Fibroblast of peridontal ligament (primary cell): ENCODE measurements around the gene METAP2.
"Not testable (repeated sequence)": the region's sequence is repeated elsewhere in the genome, so short reads cannot be mapped to it uniquely, and the experiment has no call there.

Experiments
- DNase-seq: peaks from one replicate; pipeline ENCODE4 v3.0.0-alpha.2; 2010; ENCODE audit errors: extremely low read depth

METAP2 gene

DNA sequence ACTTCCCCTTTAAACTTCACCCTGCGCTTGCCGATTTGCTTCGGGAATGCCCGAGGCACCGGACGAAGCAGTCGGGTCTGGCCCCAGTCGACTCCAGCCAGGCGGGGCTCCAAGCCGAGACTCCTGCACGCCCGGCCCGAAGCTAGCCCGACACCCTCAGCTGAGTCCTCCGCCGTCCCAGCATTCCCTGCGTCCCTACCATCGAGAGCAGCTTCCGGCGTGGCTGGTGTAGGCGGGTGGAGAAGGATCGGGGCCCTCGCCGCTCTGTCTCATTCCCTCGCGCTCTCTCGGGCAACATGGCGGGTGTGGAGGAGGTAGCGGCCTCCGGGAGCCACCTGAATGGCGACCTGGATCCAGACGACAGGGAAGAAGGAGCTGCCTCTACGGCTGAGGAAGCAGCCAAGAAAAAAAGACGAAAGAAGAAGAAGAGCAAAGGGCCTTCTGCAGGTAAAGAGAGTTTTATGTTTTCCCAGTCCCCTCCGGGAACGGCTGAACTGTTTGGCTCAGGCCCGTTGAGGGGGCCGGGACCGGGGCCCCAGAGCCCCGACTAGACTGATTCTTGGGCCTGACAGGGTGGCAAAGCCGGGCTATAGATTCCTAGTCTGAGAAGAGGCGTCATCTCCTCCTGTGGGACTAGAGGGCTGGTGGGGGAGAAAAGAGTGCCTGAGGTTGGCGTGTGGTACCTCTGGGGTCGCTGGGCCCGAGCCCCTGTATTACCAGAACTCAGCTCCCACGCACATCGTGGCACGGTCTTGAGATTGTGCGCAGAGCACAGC is at the start of gene METAP2:
Gene METAP2, plus strand, starts transcription at position 269 of the 776 bp plus-strand sequence. Its CDS starts 28 bp downstream, at position 297.
- peak; percentile 93 for DNase-seq

DNA sequence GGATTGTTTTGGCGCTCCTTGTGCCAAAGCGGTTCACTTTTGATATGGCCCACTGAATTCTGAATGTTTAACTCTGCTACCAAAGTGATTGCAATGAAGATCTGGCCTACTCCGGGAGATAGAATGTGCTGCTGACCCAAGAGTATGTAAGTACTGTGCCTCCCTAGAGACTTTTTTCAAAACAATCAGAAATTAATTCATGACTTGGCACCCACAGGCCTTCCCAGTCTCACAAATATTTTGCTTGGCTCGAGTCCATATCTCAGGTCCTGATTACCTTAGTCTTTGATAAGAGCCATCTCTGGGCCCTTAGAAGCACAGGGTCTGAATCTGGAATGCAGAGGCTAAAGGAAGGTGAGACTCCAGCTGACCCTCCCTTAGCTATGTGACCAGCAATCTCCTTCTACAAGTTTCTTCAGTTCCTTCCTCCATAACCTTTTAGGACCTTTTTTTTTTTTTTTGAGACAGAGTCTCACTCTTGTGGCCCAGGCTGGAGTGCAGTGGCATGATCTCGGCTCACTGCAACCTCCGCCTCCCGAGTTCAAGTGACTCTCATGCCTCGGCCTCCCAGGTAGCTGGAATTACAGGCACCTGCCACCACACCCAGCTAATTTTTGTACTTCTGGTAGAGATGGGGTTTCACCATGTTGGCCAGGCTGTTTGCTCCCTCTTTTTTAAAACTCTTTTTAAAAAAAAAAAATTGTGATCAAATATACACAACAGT is 49.5 kb upstream of the METAP2 start:
- no peak for DNase-seq

DNA sequence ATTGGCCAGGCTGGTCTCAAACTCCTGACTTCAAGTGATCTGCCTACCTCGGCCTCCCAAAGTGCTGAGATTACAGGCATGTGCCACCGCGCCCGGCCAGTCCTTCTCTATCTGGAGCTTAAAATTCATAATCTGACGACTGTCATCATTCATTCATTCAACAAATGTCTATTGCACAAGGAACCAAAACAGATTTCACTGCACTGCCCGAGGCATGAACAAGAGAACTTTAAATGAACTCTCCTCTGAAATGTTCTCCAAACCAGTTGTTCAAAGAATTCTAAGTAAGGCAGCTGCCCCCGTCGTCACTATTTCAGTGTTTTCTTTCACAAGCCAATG is 44.8 kb upstream of the METAP2 start:
- no peak for DNase-seq

DNA sequence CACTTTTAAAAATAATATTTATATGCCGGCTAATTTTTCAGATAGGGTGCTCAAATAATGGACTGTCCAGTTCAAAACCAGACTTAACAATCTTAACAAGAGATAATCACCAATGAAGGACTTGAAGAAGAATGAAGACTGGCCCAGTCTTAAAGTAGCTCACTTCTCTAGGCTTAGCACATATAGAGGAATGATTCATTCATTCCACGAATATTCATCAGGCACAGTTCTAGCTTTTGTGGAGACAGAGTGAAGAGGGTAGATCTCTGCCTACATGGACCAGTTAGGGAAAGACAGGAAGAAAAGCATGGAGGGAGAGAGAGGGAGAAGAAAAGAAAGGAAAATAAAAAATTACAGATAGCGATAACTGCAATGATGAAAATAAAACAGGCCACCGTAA is 42.8 kb upstream of the METAP2 start:
- DNase-seq, result no peak

DNA sequence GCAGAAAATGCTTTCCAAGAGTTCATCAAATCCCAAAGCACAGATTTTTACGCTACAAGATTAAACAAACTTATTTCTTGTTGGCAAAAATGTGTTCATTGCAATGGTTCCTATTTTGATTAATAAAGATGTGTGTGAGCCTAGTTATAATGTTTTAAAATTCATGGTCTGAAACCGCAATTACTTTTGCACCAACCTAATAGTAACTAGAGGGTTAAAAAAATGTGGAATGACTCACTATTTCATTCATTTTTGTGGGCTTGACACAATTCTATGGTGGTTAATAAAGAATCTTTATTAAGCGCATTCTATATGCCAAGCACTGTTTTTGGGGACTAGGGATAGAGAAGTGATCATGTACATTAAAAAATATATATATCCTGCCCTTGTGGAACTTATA is 38.6 kb upstream of the METAP2 start:
- no peak for DNase-seq

DNA sequence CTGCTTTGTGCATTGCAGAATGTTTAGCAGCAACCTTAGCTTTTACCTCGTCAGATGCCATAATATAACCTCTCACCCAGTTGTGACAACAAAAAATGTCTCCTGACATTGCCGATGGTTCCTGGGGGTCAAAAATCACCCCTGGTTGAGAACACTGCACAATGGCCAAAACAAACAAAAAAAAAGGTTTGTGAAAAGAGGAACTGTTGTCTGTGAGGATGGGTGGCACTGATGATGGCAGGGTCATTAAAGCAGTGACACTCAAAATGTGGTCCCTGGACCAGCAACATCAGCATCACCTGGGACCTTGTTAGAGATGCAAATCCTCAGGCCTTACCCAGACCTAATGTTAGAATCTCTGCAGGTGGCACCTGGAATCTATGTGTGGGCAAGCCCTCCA is 36.4 kb upstream of the METAP2 start:
- DNase-seq, result no peak

DNA sequence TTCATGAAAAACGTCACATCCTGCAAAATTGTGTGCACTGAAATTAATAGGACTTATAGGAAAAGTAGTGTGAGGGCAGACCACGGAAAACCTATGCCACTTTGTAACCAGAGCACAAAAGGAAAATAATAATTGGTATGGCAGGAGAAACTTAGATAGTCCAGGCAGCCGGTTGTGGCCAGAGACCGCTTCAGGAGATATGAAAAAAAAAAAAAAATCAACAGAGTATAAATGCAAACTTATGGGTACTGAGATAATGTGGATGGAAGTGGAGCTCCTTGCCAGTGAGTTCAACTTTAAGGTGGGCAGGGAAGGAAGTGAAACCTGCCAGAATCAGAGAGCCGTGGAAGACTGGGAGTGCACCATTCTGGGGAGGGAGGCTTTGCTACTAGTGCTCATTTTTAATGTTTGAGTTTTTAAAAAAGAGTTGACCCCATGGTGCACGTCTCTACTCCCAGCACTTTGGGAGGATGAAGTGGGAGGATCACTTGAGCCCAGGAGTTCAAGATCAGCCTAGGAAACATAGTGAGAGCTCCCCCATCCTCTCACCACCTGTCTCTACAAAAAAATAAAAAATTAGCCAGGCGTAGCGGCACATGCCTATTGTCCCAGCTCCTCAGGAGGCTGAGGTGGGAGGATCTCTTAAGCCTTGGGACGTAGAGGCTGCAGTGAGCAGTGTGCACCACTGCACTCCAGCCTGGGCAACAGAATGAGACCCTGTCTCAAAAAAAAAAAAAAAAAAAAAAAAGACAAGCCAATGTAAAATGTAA is 34.3 kb upstream of the METAP2 start:
- no peak for DNase-seq

DNA sequence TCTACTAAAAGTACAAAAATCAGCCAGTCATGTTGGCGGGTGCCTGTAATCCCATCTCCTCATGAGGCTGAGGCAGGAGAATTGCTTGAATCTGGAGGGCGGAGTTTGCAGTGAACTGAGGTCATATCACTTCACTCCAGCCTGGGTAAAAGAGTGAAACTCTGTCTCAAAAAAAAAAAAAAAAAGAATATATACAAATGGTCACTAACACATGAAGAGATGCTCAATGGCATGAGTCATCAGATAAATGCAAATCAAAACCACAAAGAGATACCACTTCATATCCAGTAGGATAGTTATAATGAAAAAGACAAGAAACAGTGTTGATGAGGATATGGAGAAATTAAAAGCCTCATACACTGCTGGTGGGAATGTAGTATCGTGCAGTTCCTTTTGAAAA is 33.6 kb upstream of the METAP2 start:
- peak; percentile 84 for DNase-seq

DNA sequence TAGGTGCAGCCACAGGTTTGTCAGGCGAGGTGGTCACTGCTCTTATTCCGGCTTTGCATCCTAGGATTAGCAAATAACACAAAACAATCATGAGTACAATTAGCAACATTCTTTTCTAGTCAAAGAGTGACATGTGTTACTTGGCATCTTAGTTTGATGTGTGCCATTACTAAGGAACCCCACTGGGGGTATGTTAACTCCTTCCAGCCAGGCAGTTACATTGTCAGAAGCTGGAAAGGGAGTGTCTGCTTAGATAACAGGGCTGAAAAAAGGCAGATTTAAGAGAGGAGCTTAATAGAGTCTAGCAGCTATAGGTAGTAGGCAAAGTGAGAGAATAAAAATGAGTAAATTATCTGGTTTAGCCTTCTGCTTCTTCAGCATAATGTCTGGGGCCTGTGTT is 30.5 kb upstream of the METAP2 start:
- DNase-seq, result no peak

DNA sequence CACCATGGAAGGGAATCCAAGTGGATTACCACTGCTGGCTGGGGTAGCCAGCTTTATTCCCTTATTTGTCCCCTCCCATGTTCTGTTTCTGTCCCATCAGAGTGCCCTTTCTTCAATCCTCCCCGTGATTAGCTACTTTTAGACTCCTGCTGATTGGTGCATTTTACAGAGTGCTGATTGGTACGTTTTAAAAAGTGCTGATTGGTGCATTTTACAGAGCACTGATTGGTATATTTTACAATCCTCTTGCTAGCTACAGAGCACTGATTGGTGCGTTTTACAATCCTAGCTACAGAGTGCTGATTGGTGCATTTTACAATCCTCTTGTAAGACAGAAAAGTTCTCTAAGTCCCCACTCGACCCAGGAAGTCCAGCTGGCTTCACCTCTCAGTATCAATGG is 28.9 kb upstream of the METAP2 start:
- not testable (repeated sequence) for DNase-seq

DNA sequence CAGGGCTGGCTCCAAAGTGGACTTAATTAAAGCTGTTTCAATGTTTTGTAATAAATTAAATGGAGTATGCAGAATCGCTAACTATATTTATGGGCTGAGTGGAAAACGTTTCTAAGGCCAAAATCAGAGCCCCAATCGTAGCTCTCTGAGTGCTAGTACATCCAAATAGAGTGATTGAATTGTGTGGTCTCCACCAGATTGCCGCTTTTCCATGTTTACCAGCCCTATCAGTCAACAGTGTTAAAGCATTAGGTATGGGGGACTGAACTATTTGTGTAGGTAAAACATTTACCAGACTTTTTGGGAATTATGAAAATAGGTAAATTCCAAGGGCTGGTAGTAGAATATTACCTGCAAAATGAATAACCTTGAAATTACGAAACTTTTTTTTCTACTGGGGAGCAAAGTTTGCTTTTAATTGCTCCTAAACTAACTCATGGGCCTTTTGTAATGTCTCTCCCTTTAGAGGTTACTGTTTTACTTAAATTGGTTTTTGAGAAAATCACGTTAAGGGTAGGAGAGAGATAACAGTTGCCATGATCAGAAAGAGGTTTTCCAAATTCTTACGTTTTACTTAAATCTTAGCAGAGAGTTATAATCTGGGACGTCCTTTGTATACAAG is 28.0 kb upstream of the METAP2 start:
- DNase-seq, result no peak

DNA sequence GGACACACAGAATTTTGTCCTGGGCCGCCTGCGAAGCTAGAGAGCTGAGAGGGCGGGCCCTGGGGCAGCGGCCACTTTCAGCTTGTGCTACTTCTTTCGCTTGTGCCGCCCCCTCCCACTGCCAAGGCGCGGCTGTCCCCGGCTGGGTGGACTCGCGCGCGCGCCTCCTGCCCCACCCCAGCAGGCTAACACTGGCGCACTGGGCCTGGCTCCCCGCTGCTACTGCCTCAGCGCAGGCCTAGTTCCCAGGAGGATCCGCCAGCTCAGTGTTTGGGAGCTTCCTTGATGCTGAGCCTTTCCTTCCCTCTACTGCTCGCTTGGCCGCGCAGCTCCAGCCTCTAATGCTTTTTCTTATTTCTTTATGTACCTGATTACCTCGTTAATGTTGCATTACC is 27.4 kb upstream of the METAP2 start:
- no peak for DNase-seq

DNA sequence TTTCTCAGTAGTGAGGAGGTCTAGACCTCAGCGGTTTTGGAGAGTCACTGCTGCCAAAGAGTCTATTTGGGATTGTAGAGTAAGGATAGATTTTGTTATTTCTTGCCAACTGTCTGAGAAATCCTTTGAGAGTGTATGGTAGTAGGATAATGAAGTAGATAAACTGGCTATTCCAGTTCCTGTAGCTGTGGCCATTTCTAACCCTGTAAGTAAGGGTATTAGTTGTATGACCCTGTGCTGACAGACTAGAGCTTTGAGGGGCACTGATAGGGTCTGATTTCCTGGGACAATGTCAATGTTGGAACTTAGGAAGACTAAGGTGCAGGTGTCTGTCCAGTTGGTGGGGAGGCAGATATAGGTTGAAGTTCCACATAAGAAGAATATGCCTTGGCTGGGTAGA is 24.3 kb upstream of the METAP2 start:
- DNase-seq, result not testable (repeated sequence)

DNA sequence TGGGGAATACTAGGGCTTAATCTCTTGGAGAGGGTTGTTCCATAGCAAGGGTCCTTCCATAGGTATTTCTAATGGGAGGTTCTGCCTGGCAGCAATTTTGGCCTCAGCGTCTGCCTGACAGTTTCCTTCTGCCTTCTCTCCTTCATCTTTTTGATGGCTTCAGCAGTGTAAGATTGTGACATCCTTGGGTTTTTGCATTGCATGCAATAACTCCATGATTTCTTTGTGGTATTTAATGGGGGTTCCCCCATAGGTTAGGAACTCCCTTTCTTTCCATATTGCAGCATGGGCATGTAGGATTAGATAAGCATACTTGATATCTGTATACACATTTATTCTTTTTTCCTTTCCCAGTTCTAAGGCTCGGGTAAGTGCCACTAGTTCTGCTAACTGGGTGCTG is 21.5 kb upstream of the METAP2 start:
- not testable (repeated sequence) for DNase-seq

DNA sequence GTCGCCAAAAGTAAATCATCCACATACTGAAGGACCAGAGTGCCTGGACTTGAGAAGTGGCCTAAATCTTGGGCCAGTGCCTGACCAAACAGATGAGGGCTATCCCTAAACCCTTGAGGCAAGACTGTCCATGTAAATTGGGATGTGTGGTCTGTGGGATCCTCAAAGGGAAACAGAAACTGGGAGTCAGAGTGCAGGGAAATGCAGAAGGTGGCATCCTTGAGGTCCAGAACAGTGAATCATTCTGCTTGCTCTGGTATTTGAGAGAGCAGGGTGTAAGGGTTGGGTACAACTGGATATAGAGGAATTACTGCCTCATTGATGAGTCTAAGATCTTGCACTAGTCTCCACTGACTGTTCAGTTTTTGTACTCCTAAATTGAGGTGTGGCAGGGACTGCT is 20.1 kb upstream of the METAP2 start:
- DNase-seq, result peak; percentile 43

DNA sequence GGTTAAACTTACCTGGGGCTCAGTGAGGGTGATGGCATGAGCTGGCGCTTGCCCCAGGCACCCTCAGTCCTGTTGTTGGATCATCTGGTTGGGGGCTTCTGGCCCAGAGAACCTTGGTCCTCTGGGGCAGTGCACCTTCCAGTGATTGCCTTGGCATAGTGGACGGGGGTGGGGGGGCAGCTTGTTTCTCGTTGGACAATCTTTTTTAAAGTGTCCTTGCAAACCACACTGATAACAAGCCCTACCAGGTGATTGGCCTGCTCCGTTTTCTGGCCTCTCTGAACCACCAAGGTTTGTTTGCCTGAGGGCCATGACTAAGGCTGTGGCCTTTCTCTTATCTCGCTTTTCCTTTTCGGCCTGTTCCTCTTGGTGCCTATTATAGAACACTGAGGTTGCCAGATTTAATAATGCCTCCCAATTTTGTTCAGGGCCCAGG is 19.2 kb upstream of the METAP2 start:
- not testable (repeated sequence) for DNase-seq

DNA sequence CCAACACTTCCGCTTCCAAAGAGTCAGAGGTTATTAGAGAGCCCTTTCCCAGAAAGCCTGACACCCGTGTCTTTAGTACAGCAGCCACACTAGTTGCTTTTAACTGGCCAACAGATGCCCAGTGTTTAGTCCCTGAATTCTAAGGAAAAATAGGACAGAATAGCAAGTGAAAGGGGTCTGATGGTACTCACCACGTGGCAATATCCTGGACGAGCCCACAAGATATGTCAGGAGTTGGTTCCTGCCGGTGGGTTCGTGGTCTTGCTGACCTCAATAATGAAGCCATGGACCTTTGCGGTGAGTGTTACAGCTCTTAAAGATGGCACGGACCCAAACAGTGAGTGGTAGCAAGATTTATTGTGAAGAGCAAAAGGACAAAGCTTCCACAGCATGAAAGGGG is 16.3 kb upstream of the METAP2 start:
- DNase-seq, result peak; percentile 7

DNA sequence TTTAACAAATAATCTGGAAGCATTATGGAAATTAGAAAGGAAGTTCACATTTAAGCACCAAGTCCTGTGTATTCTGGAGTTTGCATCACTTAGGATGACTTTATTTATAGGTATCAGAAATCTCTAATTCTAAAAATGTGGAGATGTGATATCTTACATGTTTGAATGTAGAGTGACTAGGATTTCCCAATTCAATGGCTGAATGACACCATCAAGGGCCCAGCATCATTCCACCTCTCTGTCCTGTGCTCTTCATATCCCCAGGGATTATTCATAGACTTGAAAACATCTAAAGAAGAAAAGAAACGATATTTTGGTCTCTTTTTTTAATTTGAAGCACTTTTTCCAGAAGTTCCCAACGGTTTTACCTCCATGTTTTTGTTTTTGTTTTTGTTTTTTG is 15.2 kb upstream of the METAP2 start:
- DNase-seq, result no peak

DNA sequence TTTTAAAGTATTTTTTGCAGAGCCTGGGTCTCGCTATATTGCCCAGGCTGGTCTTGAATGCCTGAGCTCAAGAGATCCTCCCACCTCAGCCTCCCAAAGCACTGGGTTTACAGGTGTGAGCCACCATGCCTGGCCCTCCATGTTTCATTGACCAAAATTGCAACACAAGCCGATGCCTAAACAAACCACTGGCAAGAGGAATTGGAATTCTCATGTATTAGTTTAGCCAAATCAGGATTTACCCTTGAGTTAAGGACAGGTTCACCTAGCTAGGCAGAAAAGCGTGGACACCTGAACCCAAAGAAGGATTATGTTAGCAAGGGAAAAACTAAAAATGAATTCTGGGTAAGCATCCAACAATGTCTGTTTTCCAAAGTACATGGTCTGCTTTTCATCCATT is 14.6 kb upstream of the METAP2 start:
- DNase-seq, result no peak

DNA sequence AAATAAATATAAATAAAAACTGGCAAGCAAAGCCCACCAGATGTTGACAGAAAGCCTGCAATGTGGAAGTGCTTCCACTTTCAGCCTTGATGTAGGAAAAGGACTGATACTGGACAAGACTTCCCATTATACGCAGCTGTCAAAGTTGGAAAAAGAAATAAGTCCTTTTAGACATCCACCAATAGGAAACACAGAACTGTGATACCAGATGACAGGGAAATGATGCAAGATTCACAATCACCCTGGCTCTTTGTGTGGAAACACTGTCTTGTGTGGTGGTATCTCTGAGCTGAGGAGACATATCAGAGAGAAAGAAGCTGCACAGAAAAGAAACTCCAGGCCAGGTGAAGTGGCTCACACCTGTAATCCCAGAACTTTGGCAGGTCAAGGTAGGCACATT is 13.8 kb upstream of the METAP2 start:
- no peak for DNase-seq

DNA sequence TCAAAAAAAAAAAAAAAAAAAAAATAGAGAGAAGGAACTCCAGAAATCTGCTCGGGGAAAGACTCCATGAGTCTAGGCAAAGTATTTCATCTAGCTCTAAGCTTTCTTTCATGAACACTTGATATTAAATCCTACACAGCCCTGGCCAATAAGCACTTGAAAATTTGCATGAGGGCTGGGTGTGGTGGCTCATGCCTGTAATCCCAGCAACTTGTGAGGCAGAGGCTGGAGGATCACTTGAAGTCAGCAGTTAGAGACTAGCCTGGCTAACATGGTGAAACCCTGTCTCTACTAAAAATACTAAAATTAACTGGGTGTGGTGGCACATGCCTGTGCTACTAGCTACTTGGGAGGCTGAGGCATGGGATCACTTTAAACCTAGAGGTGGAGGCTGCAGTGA is 13.1 kb upstream of the METAP2 start:
- no peak for DNase-seq

DNA sequence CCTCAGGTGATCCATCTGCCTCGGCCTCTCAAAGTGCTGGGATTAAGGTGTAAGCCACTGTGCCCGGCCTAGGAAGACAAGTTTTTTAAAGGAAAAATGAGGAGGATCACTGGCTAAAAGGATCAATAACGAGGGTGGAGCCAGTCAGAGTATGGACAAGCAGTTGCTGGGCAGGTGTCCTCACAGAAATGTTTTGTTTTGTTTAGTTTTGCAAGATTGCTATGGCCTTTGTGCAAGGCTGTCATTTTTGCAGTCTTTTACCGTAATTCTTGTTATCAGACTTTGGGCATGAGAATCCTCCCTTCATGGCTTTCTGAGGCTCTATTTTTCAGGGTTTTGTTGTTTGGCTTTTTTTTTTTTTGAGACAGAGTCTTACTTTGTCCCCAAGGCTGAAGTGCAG is 11.9 kb upstream of the METAP2 start:
- DNase-seq, result no peak
